SK-N-SH (cell line): Measurements from ENCODE around the gene C10orf88. TPM values are rescaled to one million over a fixed set of nuclear protein-coding genes. Genes with fewer than 3 reads are reported as not detected.

Experiments
- CTCF ChIA-PET: fragments of 300-600, 350-600 bp; formaldehyde crosslinking; extraction: SDS; loops from one replicate; lab custom pipeline; 2021; lab: Yijun Ruan, JAX
- POLR2A ChIA-PET: fragments of 350-600 bp; sonication (Branson Sonifier 250); formaldehyde crosslinking; extraction: SDS; loops from one replicate; lab custom pipeline; 2020; ENCODE audit warnings: antibody characterized with exemption, inconsistent platforms; lab: Yijun Ruan, JAX
- DNase-seq: peaks from one replicate; pipeline ENCODE4 v3.0.0; 2012
- H2AFZ ChIP-seq: fragments of 200-600 bp; sonication (generic); 2 replicates; pipeline ENCODE4 v1.8.1; 2016; ENCODE audit warnings: antibody characterized with exemption, mild to moderate bottlenecking, low read depth
- H3F3A ChIP-seq: fragments of 200-600 bp; sonication (generic); replicated peaks from 2 replicates; pipeline ENCODE3; 2016; ENCODE audit warnings: antibody characterized with exemption, mild to moderate bottlenecking; ENCODE audit not compliant: insufficient read depth
- H3K27ac ChIP-seq, 2 experiments: fragments of 200-500 bp in 1 of 2; fragments of 200-600 bp in 1 of 2; sonication (Bioruptor generic) in 1 of 2; sonication (generic), shearing (Covaris generic) in 1 of 2; 2 replicates each; pipeline versions ENCODE4 v1.5.1 to v1.6.1; 2014 to 2016; ENCODE audit warnings: low read depth in 2 of 2, inconsistent platforms in 1 of 2, low read length in 1 of 2, mild to moderate bottlenecking in 1 of 2, mixed read lengths in 1 of 2
- H3K27me3 ChIP-seq: fragments of 200-600 bp; sonication (generic), shearing (Covaris generic); 2 replicates; pipeline ENCODE4 v1.6.1; 2016; ENCODE audit warnings: mixed run types; ENCODE audit not compliant: insufficient read depth
- H3K36me3 ChIP-seq, 2 experiments: fragments of 200-500 bp in 1 of 2; fragments of 200-600 bp in 1 of 2; sonication (Bioruptor generic) in 1 of 2; sonication (generic) in 1 of 2; replicated peaks in 1 of 2; 2 replicates each; pipeline versions ENCODE3 to v1.5.1; 2014 to 2016; ENCODE audit warnings: low read length in 1 of 2, mild to moderate bottlenecking in 1 of 2; ENCODE audit not compliant: insufficient read depth in 2 of 2, control insufficient read depth in 1 of 2
- H3K4me1 ChIP-seq, 2 experiments: fragments of 200-500 bp in 1 of 2; fragments of 200-600 bp in 1 of 2; sonication (Bioruptor generic) in 1 of 2; sonication (generic), shearing (Covaris generic) in 1 of 2; 2 replicates each; pipeline versions ENCODE4 v1.5.1 to v1.6.1; 2014 to 2016; ENCODE audit warnings: low read depth in 1 of 2, low read length in 1 of 2, mixed run types in 1 of 2; ENCODE audit not compliant: insufficient read depth in 2 of 2, control insufficient read depth in 1 of 2
- H3K4me2 ChIP-seq: fragments of 200-600 bp; sonication (generic), shearing (Covaris generic); 2 replicates; pipeline ENCODE4 v1.6.1; 2017; ENCODE audit warnings: mixed run types
- H3K4me3 ChIP-seq, 2 experiments: fragments of 200-500 bp in 1 of 2; fragments of 200-600 bp in 1 of 2; sonication (Bioruptor generic) in 1 of 2; sonication (generic), shearing (Covaris generic) in 1 of 2; 2 replicates each; pipeline versions ENCODE4 v1.5.1 to v1.8.1; 2014 to 2016; ENCODE audit warnings: low read depth in 2 of 2, inconsistent platforms in 1 of 2, low read length in 1 of 2, mild to moderate bottlenecking in 1 of 2, mixed read lengths in 1 of 2, moderate library complexity in 1 of 2
- H3K79me2 ChIP-seq: fragments of 200-600 bp; sonication (generic); 2 replicates; pipeline ENCODE4 v1.8.1; 2017; ENCODE audit warnings: mild to moderate bottlenecking; ENCODE audit not compliant: insufficient read depth
- H3K9ac ChIP-seq: fragments of 200-600 bp; sonication (generic); 2 replicates; pipeline ENCODE4 v1.6.1; 2017; ENCODE audit warnings: mixed run types
- H3K9me2 ChIP-seq: fragments of 200-600 bp; sonication (generic); 2 replicates; pipeline ENCODE4 v1.6.1; 2017; ENCODE audit warnings: mixed run types
- H3K9me3 ChIP-seq: fragments of 200-600 bp; sonication (generic); 2 replicates; pipeline ENCODE4 v1.6.1; 2017; ENCODE audit warnings: mixed run types, mild to moderate bottlenecking, moderate library complexity
- H4K20me1 ChIP-seq: fragments of 200-600 bp; sonication (generic); 2 replicates; pipeline ENCODE4 v1.6.1; 2017; ENCODE audit warnings: mild to moderate bottlenecking, mixed run types; ENCODE audit not compliant: insufficient read depth
- CHD2 ChIP-seq: fragments of 150-350 bp; IDR thresholded peaks from 2 replicates; pipeline ENCODE4 v1.6.1; 2018; ENCODE audit warnings: low read length; ENCODE audit not compliant: partially characterized antibody
- ELF1 ChIP-seq: IDR thresholded peaks from 2 replicates; pipeline ENCODE4 v1.4.0; 2012
- EZH2phosphoT487 ChIP-seq: fragments of 200-600 bp; sonication (generic); IDR thresholded peaks from 2 replicates; pipeline ENCODE4 v1.6.1; 2017; ENCODE audit warnings: low read depth, mixed run types, mild to moderate bottlenecking, antibody characterized with exemption, moderate library complexity, borderline replicate concordance
- FOSL2 ChIP-seq: IDR thresholded peaks from 2 replicates; pipeline ENCODE4 v1.4.0; 2012; ENCODE audit warnings: low read depth, mild to moderate bottlenecking, moderate library complexity, borderline replicate concordance
- FOXJ3 ChIP-seq: sonication (generic); formaldehyde crosslinking; IDR thresholded peaks from 2 replicates; pipeline ENCODE4 v1.5.1; 2020; ENCODE audit warnings: mild to moderate bottlenecking, missing genetic modification reagents
- FOXM1 ChIP-seq: IDR thresholded peaks from 2 replicates; pipeline ENCODE4 v1.4.0; 2012; ENCODE audit warnings: low read depth, mild to moderate bottlenecking
- GABPA ChIP-seq: IDR thresholded peaks from 2 replicates; pipeline ENCODE4 v1.4.0; 2012; ENCODE audit warnings: low read depth, mild to moderate bottlenecking
- GATA2 ChIP-seq: sonication (generic); formaldehyde crosslinking; IDR thresholded peaks from 2 replicates; pipeline ENCODE4 v1.5.0; 2020; ENCODE audit warnings: mild to moderate bottlenecking, missing genetic modification reagents
- JUND ChIP-seq: IDR thresholded peaks from 2 replicates; pipeline ENCODE4 v1.4.0; 2012
- MEF2A ChIP-seq: IDR thresholded peaks from 2 replicates; pipeline ENCODE4 v1.4.0; 2012; ENCODE audit warnings: low read depth, borderline replicate concordance
- MXI1 ChIP-seq: IDR thresholded peaks from 2 replicates; pipeline ENCODE4 v1.6.1; 2012; ENCODE audit warnings: mild to moderate bottlenecking, low read depth, low read length, improper control_type of control experiment
- NFIC ChIP-seq: IDR thresholded peaks from 2 replicates; pipeline ENCODE4 v1.4.0; 2012; ENCODE audit warnings: borderline replicate concordance
- RCOR1 ChIP-seq: fragments of 150-350 bp; IDR thresholded peaks from 2 replicates; pipeline ENCODE4 v1.6.1; 2017; ENCODE audit warnings: antibody characterized with exemption, low read length
- RFX5 ChIP-seq: IDR thresholded peaks from 2 replicates; pipeline ENCODE4 v1.6.1; 2012; ENCODE audit warnings: mild to moderate bottlenecking, improper control_type of control experiment, low read length
- RXRA ChIP-seq: IDR thresholded peaks from 2 replicates; pipeline ENCODE4 v1.4.0; 2012; ENCODE audit warnings: low read depth, mild to moderate bottlenecking, borderline replicate concordance
- TCF12 ChIP-seq: IDR thresholded peaks from 2 replicates; pipeline ENCODE4 v1.4.0; 2012
- YY1 ChIP-seq: IDR thresholded peaks from 2 replicates; pipeline ENCODE4 v1.4.0; 2012; ENCODE audit warnings: low read depth, mild to moderate bottlenecking
- WGBS: methylation state at CpG from one replicate; pipeline ENCODE4 v1.1.6; 2017; ENCODE audit warnings: low lambda C conversion rate; 5-methylcytosine and 5-hydroxymethylcytosine counted together
- polyA plus RNA-seq, 3 experiments: library from polyadenylated mRNA; depleted of rRNA; stranded (reverse); fragments of >200 nt; gene quantifications; 2 replicates each; pipeline ENCODE4 v1.2.3, GENCODE V29; 2012
- TF ChIP-seq, protein P1 (sequence below): IDR thresholded peaks from 2 replicates; pipeline ENCODE4 v1.4.0; 2012; ENCODE audit warnings: low read depth
- TF ChIP-seq, protein P2 (sequence below): fragments of 150-350 bp; IDR thresholded peaks from 2 replicates; pipeline ENCODE4 v1.6.1; 2016; ENCODE audit warnings: mild to moderate bottlenecking, low read depth, low read length
- TF ChIP-seq, protein P3 (sequence below): IDR thresholded peaks from 2 replicates; pipeline ENCODE4 v1.6.1; 2012; ENCODE audit warnings: mild to moderate bottlenecking, low read depth, low read length, moderate library complexity
- TF ChIP-seq, protein P4 (sequence below): IDR thresholded peaks from 2 replicates; pipeline ENCODE4 v1.4.0; 2012; ENCODE audit warnings: low read depth, borderline replicate concordance

Gene C10orf88
- polyA plus RNA-seq, 1 of the 3 experiments (the other 2 are of a cell fraction), result 2.7 TPM

DNA sequence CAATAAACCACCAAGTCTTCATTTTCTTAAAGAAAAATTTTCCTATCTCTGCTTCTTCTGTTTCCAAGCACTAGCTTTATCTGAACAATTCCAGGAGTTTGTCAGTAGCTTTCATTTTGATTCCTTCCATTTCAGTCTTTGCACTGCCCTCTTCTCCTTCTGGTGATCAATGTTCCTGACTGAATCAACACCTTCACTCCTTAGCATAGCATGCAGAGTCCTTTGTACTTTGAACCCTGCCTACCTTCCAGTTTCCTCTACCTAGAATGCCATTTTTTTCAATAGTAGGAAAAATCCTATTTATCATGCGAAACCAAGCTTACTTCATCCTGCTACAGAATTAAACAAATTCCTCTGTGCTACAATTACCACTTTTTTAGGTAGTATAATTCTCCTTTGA lies 1.9 kb upstream of the C10orf88 start:
- WGBS, result 93% methylated on average over 1 of the region's 1 CpG
- CTCF ChIA-PET, result interaction anchor here (1.0 to 1.4 kb wide), 2 partner anchors 24 to 44 kb away, joined by 3 to 8 read pairs; partner anchors contain the start of gene PSTK
- Histone ChIP-seq H3K9me2 (no peaks in the 10 kb centered on the region), H3K4me1 (peaks cover 0 to 8% of the 10 kb centered on the region in 2 experiments; a peak in 2 of 4 replicates), H3K9me3 (no peaks in the 10 kb centered on the region), H3K27me3 (no peaks in the 10 kb centered on the region), H3K4me2 (peak overlapping the region; percentile 69; the same call in 1 of the 2 replicates), H3F3A (no peaks in the 10 kb centered on the region), H4K20me1 (no peaks in the 10 kb centered on the region), H3K9ac (no peak overlapping the region), H3K4me3 (no peak overlapping the region), H3K27ac (no peak overlapping the region), H3K36me3 (peaks cover 0 to 5% of the 10 kb centered on the region in 2 experiments), H2AFZ (no peak overlapping the region), H3K79me2 (peaks cover 30% of the 10 kb centered on the region)
- POLR2A ChIA-PET, result no interaction called here
- DNase-seq, result no peak
- TF ChIP-seq RXRA, result no peak
- TF ChIP-seq GABPA, result no peak
- TF ChIP-seq ELF1, result no peak
- no peak for TF ChIP-seq CHD2
- TF ChIP-seq, protein P1, sequence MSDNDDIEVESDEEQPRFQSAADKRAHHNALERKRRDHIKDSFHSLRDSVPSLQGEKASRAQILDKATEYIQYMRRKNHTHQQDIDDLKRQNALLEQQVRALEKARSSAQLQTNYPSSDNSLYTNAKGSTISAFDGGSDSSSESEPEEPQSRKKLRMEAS, result no peak
- no peak for TF ChIP-seq TCF12
- no peak for TF ChIP-seq RCOR1
- TF ChIP-seq MEF2A, result no peak
- no peak for TF ChIP-seq FOSL2
- no peak for TF ChIP-seq RFX5
- TF ChIP-seq JUND, result no peak
- TF ChIP-seq, protein P2, sequence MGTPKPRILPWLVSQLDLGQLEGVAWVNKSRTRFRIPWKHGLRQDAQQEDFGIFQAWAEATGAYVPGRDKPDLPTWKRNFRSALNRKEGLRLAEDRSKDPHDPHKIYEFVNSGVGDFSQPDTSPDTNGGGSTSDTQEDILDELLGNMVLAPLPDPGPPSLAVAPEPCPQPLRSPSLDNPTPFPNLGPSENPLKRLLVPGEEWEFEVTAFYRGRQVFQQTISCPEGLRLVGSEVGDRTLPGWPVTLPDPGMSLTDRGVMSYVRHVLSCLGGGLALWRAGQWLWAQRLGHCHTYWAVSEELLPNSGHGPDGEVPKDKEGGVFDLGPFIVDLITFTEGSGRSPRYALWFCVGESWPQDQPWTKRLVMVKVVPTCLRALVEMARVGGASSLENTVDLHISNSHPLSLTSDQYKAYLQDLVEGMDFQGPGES, result no peak
- TF ChIP-seq FOXJ3 (CRISPR knock-in tag), result no peak

DNA sequence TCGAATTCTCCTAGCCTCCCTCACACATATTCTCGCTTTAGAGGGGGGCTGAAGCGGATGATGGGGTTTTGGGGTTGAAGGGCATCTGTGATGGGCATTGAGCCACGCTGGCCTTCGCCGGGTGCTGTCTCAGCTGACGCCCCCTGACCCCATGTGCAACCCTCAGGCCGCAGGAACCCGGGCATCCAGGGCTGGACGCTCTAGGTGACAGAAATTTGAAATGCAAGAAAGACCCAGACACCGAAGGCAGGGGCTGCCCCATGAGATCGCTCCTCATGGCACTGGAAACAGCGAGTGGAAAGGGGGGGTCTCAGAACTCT lies 664 bp upstream of the C10orf88 start:
- Histone ChIP-seq H3K79me2 (peaks cover 42% of the 10 kb centered on the region), H3K36me3 (peaks cover 10% of the 10 kb centered on the region in 2 experiments), H3K27ac (no peak overlapping the region; a peak in 1 of 4 replicates), H3K4me1 (peaks cover 0 to 8% of the 10 kb centered on the region in 2 experiments; a peak in 2 of 4 replicates), H3K4me2 (peak overlapping the region; percentile 69), H2AFZ (peak overlapping the region; percentile 83), H3K9me3 (no peaks in the 10 kb centered on the region), H3K9me2 (no peaks in the 10 kb centered on the region), H4K20me1 (no peaks in the 10 kb centered on the region), H3K4me3 (peak overlapping the region; percentile 83 to 93; a peak in 3 of 4 replicates), H3F3A (no peaks in the 10 kb centered on the region), H3K9ac (no peak overlapping the region), H3K27me3 (no peaks in the 10 kb centered on the region)
- 74% methylated on average over 12 of the region's 13 CpGs for WGBS
- ChIA-PET POLR2A (interaction anchor here (0.9 kb wide), 1 partner anchor 26 kb away, joined by 3 read pairs; the partner anchor contains the start of gene PSTK), CTCF (interaction anchor here (0.7 to 1.7 kb wide), 4 partner anchors 10 to 45 kb away, joined by 3 to 5 read pairs (median 3); partner anchors contain the start of gene PSTK)
- no peak for DNase-seq
- TF ChIP-seq GATA2 (CRISPR knock-in tag) (no peak), NFIC (no peak), MXI1 (no peak), RCOR1 (no peak), TCF12 (no peak), FOXM1 (no peak), CHD2 (no peak), MEF2A (no peak), JUND (no peak), FOSL2 (no peak), YY1 (no peak), EZH2phosphoT487 (no peak)
- TF ChIP-seq, protein P1, result no peak
- TF ChIP-seq, protein P3, sequence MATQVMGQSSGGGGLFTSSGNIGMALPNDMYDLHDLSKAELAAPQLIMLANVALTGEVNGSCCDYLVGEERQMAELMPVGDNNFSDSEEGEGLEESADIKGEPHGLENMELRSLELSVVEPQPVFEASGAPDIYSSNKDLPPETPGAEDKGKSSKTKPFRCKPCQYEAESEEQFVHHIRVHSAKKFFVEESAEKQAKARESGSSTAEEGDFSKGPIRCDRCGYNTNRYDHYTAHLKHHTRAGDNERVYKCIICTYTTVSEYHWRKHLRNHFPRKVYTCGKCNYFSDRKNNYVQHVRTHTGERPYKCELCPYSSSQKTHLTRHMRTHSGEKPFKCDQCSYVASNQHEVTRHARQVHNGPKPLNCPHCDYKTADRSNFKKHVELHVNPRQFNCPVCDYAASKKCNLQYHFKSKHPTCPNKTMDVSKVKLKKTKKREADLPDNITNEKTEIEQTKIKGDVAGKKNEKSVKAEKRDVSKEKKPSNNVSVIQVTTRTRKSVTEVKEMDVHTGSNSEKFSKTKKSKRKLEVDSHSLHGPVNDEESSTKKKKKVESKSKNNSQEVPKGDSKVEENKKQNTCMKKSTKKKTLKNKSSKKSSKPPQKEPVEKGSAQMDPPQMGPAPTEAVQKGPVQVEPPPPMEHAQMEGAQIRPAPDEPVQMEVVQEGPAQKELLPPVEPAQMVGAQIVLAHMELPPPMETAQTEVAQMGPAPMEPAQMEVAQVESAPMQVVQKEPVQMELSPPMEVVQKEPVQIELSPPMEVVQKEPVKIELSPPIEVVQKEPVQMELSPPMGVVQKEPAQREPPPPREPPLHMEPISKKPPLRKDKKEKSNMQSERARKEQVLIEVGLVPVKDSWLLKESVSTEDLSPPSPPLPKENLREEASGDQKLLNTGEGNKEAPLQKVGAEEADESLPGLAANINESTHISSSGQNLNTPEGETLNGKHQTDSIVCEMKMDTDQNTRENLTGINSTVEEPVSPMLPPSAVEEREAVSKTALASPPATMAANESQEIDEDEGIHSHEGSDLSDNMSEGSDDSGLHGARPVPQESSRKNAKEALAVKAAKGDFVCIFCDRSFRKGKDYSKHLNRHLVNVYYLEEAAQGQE, result no peak
- TF ChIP-seq, protein P4, sequence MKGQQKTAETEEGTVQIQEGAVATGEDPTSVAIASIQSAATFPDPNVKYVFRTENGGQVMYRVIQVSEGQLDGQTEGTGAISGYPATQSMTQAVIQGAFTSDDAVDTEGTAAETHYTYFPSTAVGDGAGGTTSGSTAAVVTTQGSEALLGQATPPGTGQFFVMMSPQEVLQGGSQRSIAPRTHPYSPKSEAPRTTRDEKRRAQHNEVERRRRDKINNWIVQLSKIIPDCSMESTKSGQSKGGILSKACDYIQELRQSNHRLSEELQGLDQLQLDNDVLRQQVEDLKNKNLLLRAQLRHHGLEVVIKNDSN, result no peak
